Measurements from ENCODE around the gene CUEDC1. TPM values are rescaled to one million over a fixed set of nuclear protein-coding genes. Genes with fewer than 3 reads are reported as not detected.

CUEDC1 gene
- total and polyA plus RNA-seq, 5 donors, result 41.0 to 60.5 (median 54.7) TPM

GRCh38 chr17:57995076-57995956 is 40.1 kb upstream of the CUEDC1 start:
- 29% methylated on average over 4 of the region's 4 CpGs for WGBS
- ATAC-seq (peak; percentile 88 to 90), DNase-seq (peak; percentile 53 to 77 (median 63))
- Histone ChIP-seq H3K4me3 (ENCODE audit: low read length) (no peak overlapping the region), H3K27me3 (ENCODE audit: control insufficient read depth, insufficient read depth) (no peaks in the 10 kb centered on the region), H3K4me1 (ENCODE audit: control insufficient read depth, insufficient read depth, low read length) (peaks cover 6% of the 10 kb centered on the region), H3K27ac (ENCODE audit: low read length) (no peak overlapping the region), H3K9me3 (ENCODE audit: control insufficient read depth, low read length) (no peaks in the 10 kb centered on the region)
- intact Hi-C loops (cut with DNase I), result loop anchor here in 2 of 4 donors (5.0 kb wide), 2 partner anchors 117 to 138 kb away; no protein-coding TSS in a partner anchor

- Histone ChIP-seq H3K27me3 (ENCODE audit: control insufficient read depth, insufficient read depth) (no peaks in the 10 kb centered on the region), H3K4me1 (ENCODE audit: control insufficient read depth, insufficient read depth, low read length) (peaks cover 6% of the 10 kb centered on the region), H3K4me3 (ENCODE audit: low read length) (no peak overlapping the region), H3K27ac (ENCODE audit: low read length) (peak overlapping the region; percentile 7), H3K9me3 (ENCODE audit: control insufficient read depth, low read length) (no peaks in the 10 kb centered on the region)
- 27% methylated on average over 2 of the region's 2 CpGs for WGBS
- ATAC-seq (peak; percentile 26 to 44), DNase-seq (no peak)
- intact Hi-C loops (cut with DNase I), result no loop called here
Observed at GRCh38 chr17:57994436-57994835, 39.2 kb upstream of the CUEDC1 start.

GRCh38 chr17:57993471-57994365 is 38.5 kb upstream of the CUEDC1 start:
- 34% methylated on average over 3 of the region's 3 CpGs for WGBS
- intact Hi-C loops (cut with DNase I), result no loop called here
- Histone ChIP-seq H3K4me1 (ENCODE audit: control insufficient read depth, insufficient read depth, low read length) (peaks cover 6% of the 10 kb centered on the region), H3K4me3 (ENCODE audit: low read length) (no peak overlapping the region), H3K9me3 (ENCODE audit: control insufficient read depth, low read length) (no peaks in the 10 kb centered on the region), H3K27ac (ENCODE audit: low read length) (peak overlapping the region; percentile 13), H3K27me3 (ENCODE audit: control insufficient read depth, insufficient read depth) (no peaks in the 10 kb centered on the region)
- DNase-seq, result no peak
- ATAC-seq, result no peak

GRCh38 chr17:57991537-57991936 is 36.3 kb upstream of the CUEDC1 start:
- no peaks in the 10 kb centered on the region for H3K9me3 ChIP-seq (ENCODE audit: control insufficient read depth, low read length)
- intact Hi-C loops (cut with DNase I), result no loop called here
- ATAC-seq (no peak), DNase-seq (no peak)
- no peak overlapping the region for H3K4me3 ChIP-seq (ENCODE audit: low read length)
- no peaks in the 10 kb centered on the region for H3K27me3 ChIP-seq (ENCODE audit: control insufficient read depth, insufficient read depth)
- no peak overlapping the region for H3K27ac ChIP-seq (ENCODE audit: low read length)
- H3K4me1 ChIP-seq (ENCODE audit: control insufficient read depth, insufficient read depth, low read length), result peaks cover 6% of the 10 kb centered on the region

- 54% methylated on average over 2 of the region's 2 CpGs for WGBS
- intact Hi-C loops (cut with DNase I), result no loop called here
- Histone ChIP-seq H3K27ac (ENCODE audit: low read length) (no peak overlapping the region), H3K27me3 (ENCODE audit: control insufficient read depth, insufficient read depth) (no peaks in the 10 kb centered on the region), H3K4me3 (ENCODE audit: low read length) (no peak overlapping the region), H3K4me1 (ENCODE audit: control insufficient read depth, insufficient read depth, low read length) (peaks cover 8% of the 10 kb centered on the region), H3K9me3 (ENCODE audit: control insufficient read depth, low read length) (no peaks in the 10 kb centered on the region)
- ATAC-seq (no peak), DNase-seq (no peak)
Observed at GRCh38 chr17:57990037-57990436, 34.8 kb upstream of the CUEDC1 start.

- DNase-seq, result peak; percentile 81 to 92 (median 90)
Observed at GRCh38 chr17:57988301-57989250, 33.4 kb upstream of the CUEDC1 start.

GRCh38 chr17:57987581-57988300 is 32.5 kb upstream of the CUEDC1 start, which contains the start of gene VEZF1:
Gene VEZF1 (minus strand): TSS chr17:57988254. CDS start chr17:57988111, 143 bp downstream.
- WGBS, result under 1% methylated on average over 74 of the region's 74 CpGs
- peak within 1 kb of the TSS; percentile 90 for H3K27ac ChIP-seq (ENCODE audit: low read length)
- H3K27me3 ChIP-seq (ENCODE audit: control insufficient read depth, insufficient read depth), result no peaks in the 10 kb centered on the region
- H3K4me1 ChIP-seq (ENCODE audit: control insufficient read depth, insufficient read depth, low read length), result peaks cover 3% of the 10 kb centered on the region
- intact Hi-C loops (cut with DNase I), result loop anchor here in 3 of 4 donors (5.0 to 10.0 kb wide), 3 partner anchors 35 to 95 kb away; no protein-coding TSS in a partner anchor
- DNase-seq (peak; percentile 80 to 94 (median 93)), ATAC-seq (peak; percentile 77 to 79)
- H3K9me3 ChIP-seq (ENCODE audit: control insufficient read depth, low read length), result no peaks in the 10 kb centered on the region
- peak within 1 kb of the TSS; percentile 98 for H3K4me3 ChIP-seq (ENCODE audit: low read length)

More at GRCh38 chr17:57988301-57989250, 33.4 kb upstream of the CUEDC1 start:
- intact Hi-C loops (cut with DNase I), result loop anchor here in 3 of 4 donors (5.0 to 10.0 kb wide), 3 partner anchors 36 to 96 kb away; no protein-coding TSS in a partner anchor
- Histone ChIP-seq H3K27me3 (ENCODE audit: control insufficient read depth, insufficient read depth) (no peaks in the 10 kb centered on the region), H3K9me3 (ENCODE audit: control insufficient read depth, low read length) (no peaks in the 10 kb centered on the region), H3K27ac (ENCODE audit: low read length) (peak overlapping the region; percentile 90), H3K4me1 (ENCODE audit: control insufficient read depth, insufficient read depth, low read length) (peaks cover 5% of the 10 kb centered on the region), H3K4me3 (ENCODE audit: low read length) (peak overlapping the region; percentile 98)
- 2% methylated on average over 54 of the region's 54 CpGs for WGBS
- peak; percentile 82 to 83 for ATAC-seq

GRCh38 chr17:57986841-57987580 is 31.8 kb upstream of the CUEDC1 start:
- DNase-seq (peak; percentile 36 to 78 (median 73)), ATAC-seq (peak; percentile 53 to 59)
- Histone ChIP-seq H3K27me3 (ENCODE audit: control insufficient read depth, insufficient read depth) (no peaks in the 10 kb centered on the region), H3K27ac (ENCODE audit: low read length) (peak overlapping the region; percentile 90), H3K4me3 (ENCODE audit: low read length) (peak overlapping the region; percentile 98), H3K4me1 (ENCODE audit: control insufficient read depth, insufficient read depth, low read length) (peaks cover 8% of the 10 kb centered on the region), H3K9me3 (ENCODE audit: control insufficient read depth, low read length) (no peaks in the 10 kb centered on the region)
- intact Hi-C loops (cut with DNase I), result loop anchor here in 3 of 4 donors (5.0 to 10.0 kb wide), 3 partner anchors 35 to 95 kb away; no protein-coding TSS in a partner anchor
- WGBS, result under 1% methylated on average over 38 of the region's 38 CpGs

- intact Hi-C loops (cut with DNase I), result loop anchor here in 3 of 4 donors (5.0 to 10.0 kb wide), 3 partner anchors 33 to 93 kb away; no protein-coding TSS in a partner anchor
- Histone ChIP-seq H3K9me3 (ENCODE audit: control insufficient read depth, low read length) (no peaks in the 10 kb centered on the region), H3K27me3 (ENCODE audit: control insufficient read depth, insufficient read depth) (no peaks in the 10 kb centered on the region), H3K4me3 (ENCODE audit: low read length) (peak overlapping the region; percentile 6), H3K4me1 (ENCODE audit: control insufficient read depth, insufficient read depth, low read length) (peaks cover 8% of the 10 kb centered on the region), H3K27ac (ENCODE audit: low read length) (no peak overlapping the region)
- no peak for ATAC-seq
- 18% methylated on average over 1 of the region's 1 CpG for WGBS
- DNase-seq, result no peak
Observed at GRCh38 chr17:57985675-57985974, 30.4 kb upstream of the CUEDC1 start.

Measured in right cardiac atrium (tissue), 5 donors.